Left ventricle myocardium inferior (tissue), 1 donor: ENCODE results near the gene ELFN1. TPM values are rescaled to one million over a fixed set of nuclear protein-coding genes. Genes with fewer than 3 reads are reported as not detected.

Experiments used
- DNase-seq: peaks from one replicate; pipeline ENCODE4 v3.0.0-alpha.2; 2020
- H3K27ac ChIP-seq: fragments of 200-600 bp; replicated peaks from 2 replicates; pipeline ENCODE4 v1.8.0; 2021
- H3K27me3 ChIP-seq: fragments of 200-600 bp; 2 replicates; pipeline ENCODE4 v1.8.0; 2021; ENCODE audit warnings: low read depth
- H3K36me3 ChIP-seq: fragments of 200-600 bp; 2 replicates; pipeline ENCODE4 v1.8.0; 2021
- H3K4me1 ChIP-seq: fragments of 200-600 bp; 2 replicates; pipeline ENCODE4 v1.8.0; 2021
- H3K4me3 ChIP-seq: fragments of 200-600 bp; 2 replicates; pipeline ENCODE4 v1.8.0; 2021; ENCODE audit warnings: mild to moderate bottlenecking, moderate library complexity
- H3K9me3 ChIP-seq: fragments of 200-600 bp; replicated peaks from 2 replicates; pipeline ENCODE4 v1.8.0; 2021
- intact Hi-C: fragments of 100-400 bp; cut with micrococcal nuclease; formaldehyde crosslinking; loops from one replicate; pipeline ENCODE4 v1.11.0; 2022
- total RNA-seq: library from RNA; stranded (reverse); fragmentation: NEBNext Ultra II Directional; extraction: Animal tissue kit (Norgen Biotek cat#: 25700); gene quantifications from one replicate; pipeline ENCODE4 v1.2.1, GENCODE V29; 2021
- TF ChIP-seq, protein P1 (sequence below): fragments of 200-600 bp; IDR thresholded peaks from 2 replicates; pipeline ENCODE4 v1.8.0; 2021; ENCODE audit warnings: antibody characterized with exemption, mild to moderate bottlenecking, borderline replicate concordance
- donor health status: DM: no; HTN: yes; CAD: no; lungs with severe emphysema.

Gene ELFN1
- total RNA-seq, 1 donor from 2014 or later, result 10.5 TPM

- intact Hi-C loops, result no loop called here
- TF ChIP-seq, protein P1, sequence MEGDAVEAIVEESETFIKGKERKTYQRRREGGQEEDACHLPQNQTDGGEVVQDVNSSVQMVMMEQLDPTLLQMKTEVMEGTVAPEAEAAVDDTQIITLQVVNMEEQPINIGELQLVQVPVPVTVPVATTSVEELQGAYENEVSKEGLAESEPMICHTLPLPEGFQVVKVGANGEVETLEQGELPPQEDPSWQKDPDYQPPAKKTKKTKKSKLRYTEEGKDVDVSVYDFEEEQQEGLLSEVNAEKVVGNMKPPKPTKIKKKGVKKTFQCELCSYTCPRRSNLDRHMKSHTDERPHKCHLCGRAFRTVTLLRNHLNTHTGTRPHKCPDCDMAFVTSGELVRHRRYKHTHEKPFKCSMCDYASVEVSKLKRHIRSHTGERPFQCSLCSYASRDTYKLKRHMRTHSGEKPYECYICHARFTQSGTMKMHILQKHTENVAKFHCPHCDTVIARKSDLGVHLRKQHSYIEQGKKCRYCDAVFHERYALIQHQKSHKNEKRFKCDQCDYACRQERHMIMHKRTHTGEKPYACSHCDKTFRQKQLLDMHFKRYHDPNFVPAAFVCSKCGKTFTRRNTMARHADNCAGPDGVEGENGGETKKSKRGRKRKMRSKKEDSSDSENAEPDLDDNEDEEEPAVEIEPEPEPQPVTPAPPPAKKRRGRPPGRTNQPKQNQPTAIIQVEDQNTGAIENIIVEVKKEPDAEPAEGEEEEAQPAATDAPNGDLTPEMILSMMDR, result no peak
Observed at GRCh38 chr7:1639532-1640175, 30.4 kb upstream of the ELFN1 start.

GRCh38 chr7:1640376-1641172 is 29.5 kb upstream of the ELFN1 start:
- no peak for DNase-seq
- Histone ChIP-seq H3K9me3 (peaks cover 27% of the 10 kb centered on the region), H3K4me3 (no peak overlapping the region), H3K36me3 (peaks cover 1% of the 10 kb centered on the region), H3K27me3 (peaks cover 67% of the 10 kb centered on the region), H3K4me1 (no peaks in the 10 kb centered on the region), H3K27ac (no peak overlapping the region)
- intact Hi-C loops, result no loop called here
- TF ChIP-seq, protein P1, result no peak

More at GRCh38 chr7:1639532-1640175, 30.4 kb upstream of the ELFN1 start:
- Histone ChIP-seq H3K36me3 (peaks cover 3% of the 10 kb centered on the region), H3K9me3 (peaks cover 36% of the 10 kb centered on the region), H3K27me3 (peaks cover 58% of the 10 kb centered on the region), H3K4me3 (no peak overlapping the region), H3K27ac (no peak overlapping the region), H3K4me1 (no peaks in the 10 kb centered on the region)
- DNase-seq, result peak; percentile 6

DNA sequence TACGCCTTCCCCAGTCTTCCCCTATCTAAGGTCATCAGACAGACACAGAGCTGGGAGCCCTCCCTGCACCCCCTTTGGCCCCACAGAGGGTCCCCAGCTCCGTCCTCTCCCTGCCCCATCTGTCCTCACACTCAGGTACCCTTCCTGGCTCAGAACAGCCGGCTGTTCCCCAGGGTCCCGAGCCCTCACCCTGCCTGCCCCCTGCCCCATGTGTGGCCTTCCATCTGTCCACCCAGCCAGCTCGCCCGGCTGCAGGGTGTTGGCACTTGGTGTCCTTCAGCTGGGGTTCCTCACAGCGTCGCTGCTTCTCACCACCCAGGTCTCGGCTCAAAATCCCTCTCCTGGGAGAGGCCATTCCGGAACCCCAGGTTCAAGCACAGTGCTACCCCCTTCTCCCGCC is 28.9 kb upstream of the ELFN1 start:
- Histone ChIP-seq H3K4me1 (no peaks in the 10 kb centered on the region), H3K36me3 (no peaks in the 10 kb centered on the region), H3K4me3 (no peak overlapping the region), H3K27ac (no peak overlapping the region), H3K27me3 (peaks cover 73% of the 10 kb centered on the region), H3K9me3 (peaks cover 21% of the 10 kb centered on the region)
- intact Hi-C loops, result no loop called here
- DNase-seq, result no peak
- TF ChIP-seq, protein P1, result no peak

DNA sequence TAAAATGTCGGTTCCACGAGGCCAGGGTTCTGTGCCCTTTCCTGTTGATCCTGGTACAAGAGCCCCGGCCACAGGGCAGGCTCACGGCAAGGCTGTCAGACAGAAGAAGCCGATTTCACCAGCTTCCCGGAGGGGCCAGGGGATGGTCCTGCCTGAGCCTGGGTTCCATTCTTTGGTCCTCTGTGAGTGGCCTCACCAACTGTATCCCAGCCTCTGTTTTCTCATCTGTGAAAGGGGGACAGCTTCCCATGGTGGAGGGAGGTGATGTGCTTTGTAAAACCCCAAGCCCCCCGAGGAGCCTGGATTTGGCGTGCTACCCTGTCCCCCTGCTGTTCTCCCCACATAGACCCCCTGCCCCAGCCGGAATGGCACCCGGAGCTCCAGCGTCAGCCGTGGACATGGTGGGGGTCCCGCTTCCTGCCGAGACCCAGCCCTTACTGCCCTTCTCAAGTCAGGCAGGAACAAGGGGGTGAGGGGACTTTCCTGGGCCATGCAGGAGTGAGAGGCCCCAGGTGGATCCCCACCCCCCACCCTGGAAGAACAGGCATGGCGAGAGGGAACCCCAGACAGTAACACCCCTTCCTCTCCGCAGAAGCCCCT is 28.3 kb upstream of the ELFN1 start:
- no peak overlapping the region for H3K4me3 ChIP-seq
- peaks cover 15% of the 10 kb centered on the region for H3K9me3 ChIP-seq
- no peak for DNase-seq
- no peak overlapping the region for H3K27ac ChIP-seq
- TF ChIP-seq, protein P1, result no peak
- H3K4me1 ChIP-seq, result peaks cover 4% of the 10 kb centered on the region
- intact Hi-C loops, result no loop called here
- peaks cover 79% of the 10 kb centered on the region for H3K27me3 ChIP-seq
- no peaks in the 10 kb centered on the region for H3K36me3 ChIP-seq

DNA sequence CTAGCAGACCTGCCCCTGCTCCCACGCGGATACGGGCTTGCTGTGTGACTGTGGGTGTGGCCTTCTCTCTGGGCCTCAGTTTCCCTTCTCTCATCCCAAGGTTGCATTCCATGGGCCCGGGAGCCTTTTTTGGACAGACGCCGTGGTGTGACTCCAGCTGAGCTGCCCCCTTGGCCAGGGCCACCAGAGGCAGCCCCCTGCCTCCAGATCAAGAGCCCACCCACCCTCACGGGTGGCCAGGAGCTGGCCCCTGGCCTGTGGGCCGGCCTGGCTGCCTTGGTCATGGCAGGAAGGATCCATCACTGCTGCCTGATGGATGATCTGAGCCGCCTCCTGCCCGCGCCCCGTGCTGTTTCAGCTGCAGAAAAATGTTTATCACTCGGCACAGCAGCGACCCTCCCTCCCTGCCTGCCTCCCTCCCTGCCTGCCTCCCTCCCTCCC is 27.8 kb upstream of the ELFN1 start:
- Histone ChIP-seq H3K4me1 (peaks cover 10% of the 10 kb centered on the region), H3K9me3 (peaks cover 10% of the 10 kb centered on the region), H3K4me3 (no peak overlapping the region), H3K27ac (no peak overlapping the region), H3K27me3 (peaks cover 83% of the 10 kb centered on the region), H3K36me3 (no peaks in the 10 kb centered on the region)
- TF ChIP-seq, protein P1, result no peak
- intact Hi-C loops, result no loop called here
- DNase-seq, result no peak
